Dedifferentiated amniotic fluid mesenchymal stem cell (primary cell): Measurements from ENCODE around the gene PUM2.

Experiments
- DNase-seq: peaks from one replicate; pipeline ENCODE4 v3.0.0-alpha.2; 2016; ENCODE audit errors: extremely low spot score

The PUM2 gene

GRCh38 chr2:20217041-20217970 is 133.3 kb downstream of the PUM2 start:
- no peak for DNase-seq

- DNase-seq: no peak
Measured at GRCh38 chr2:20216130-20217025, 134.3 kb downstream of the PUM2 start.

- DNase-seq: no peak
Measured at GRCh38 chr2:20215183-20216040, 135.2 kb downstream of the PUM2 start.

GRCh38 chr2:20214566-20215182 is 136.0 kb downstream of the PUM2 start:
- DNase-seq: no peak

GRCh38 chr2:20213651-20214565 is 136.7 kb downstream of the PUM2 start:
- no peak for DNase-seq

GRCh38 chr2:20212871-20213503 is 137.7 kb downstream of the PUM2 start:
- DNase-seq: no peak

GRCh38 chr2:20212459-20212870 is 138.2 kb downstream of the PUM2 start:
- DNase-seq: no peak

GRCh38 chr2:20211860-20212458 is 138.7 kb downstream of the PUM2 start:
- DNase-seq: no peak

- DNase-seq: no peak
Measured at GRCh38 chr2:20211420-20211819, 139.2 kb downstream of the PUM2 start.

- no peak for DNase-seq
Measured at GRCh38 chr2:20210462-20210861, 140.2 kb downstream of the PUM2 start.

GRCh38 chr2:20209373-20210109 is 141.1 kb downstream of the PUM2 start:
- no peak for DNase-seq

GRCh38 chr2:20208476-20208859 is 142.2 kb downstream of the PUM2 start:
- DNase-seq: no peak

GRCh38 chr2:20207051-20207450 is 143.6 kb downstream of the PUM2 start:
- no peak for DNase-seq

- DNase-seq: no peak
Measured at GRCh38 chr2:20205915-20206524, 144.6 kb downstream of the PUM2 start.

- no peak for DNase-seq
Measured at GRCh38 chr2:20205069-20205468, 145.6 kb downstream of the PUM2 start.

GRCh38 chr2:20203521-20204225 is 147.0 kb downstream of the PUM2 start:
- DNase-seq: no peak

- no peak for DNase-seq
Measured at GRCh38 chr2:20203072-20203471, 147.6 kb downstream of the PUM2 start.
